ENCODE measurements around the gene CNPY3.

DNA sequence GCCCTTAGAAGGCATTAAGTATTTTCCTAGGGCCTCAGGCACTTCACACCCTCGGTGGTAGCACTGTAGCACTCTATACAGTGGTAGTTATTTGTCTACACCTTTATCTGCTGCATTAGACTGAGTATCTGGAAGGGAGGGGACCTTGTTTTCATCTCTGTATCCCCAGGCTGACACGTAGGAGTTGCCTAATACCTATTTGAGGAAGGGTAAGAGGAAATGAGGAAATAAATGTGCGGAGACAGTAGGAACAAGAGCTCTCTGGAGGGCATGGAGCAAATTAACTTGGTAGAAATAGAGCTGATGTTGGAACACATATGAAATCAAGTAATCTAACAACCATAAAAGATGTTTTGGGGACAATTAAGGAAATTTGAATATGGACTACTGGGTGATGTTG lies 3.9 kb downstream of the CNPY3 start:
- TF ChIP-seq TAF1 (IDR thresholded peaks at IDR 0.05; ENCODE audit: low read depth, low read length) (no peak), POLR2A (IDR thresholded peaks at IDR 0.05; ENCODE audit: low read depth, low read length) (no peak), POLR2AphosphoS5 (IDR thresholded peaks at IDR 0.05; ENCODE audit: low read depth, low read length) (no peak)
